ENCODE measurements around the gene DUXA. TPM values are rescaled to one million over a fixed set of nuclear protein-coding genes. Genes with fewer than 3 reads are reported as not detected.

Gene DUXA
- total RNA-seq, 4 donors from 2014 or later, result not detected

- in situ Hi-C loops (cut with MboI; ENCODE audit: low pct_ligation_motif_present in 1 of 4, low pct_unique_long_range_greater_than_20kb in 1 of 4, low sequenced_read_pairs in 3 of 4), result no loop called here
- Histone ChIP-seq H3K27me3 (peaks cover 16% of the 10 kb centered on the region), H3K9me3 (peaks cover 37 to 52% of the 10 kb centered on the region in 2 donors), H3K4me1 (no peaks in the 10 kb centered on the region), H3K4me3 (no peak overlapping the region), H3K27ac (no peak overlapping the region), H3K36me3 (no peaks in the 10 kb centered on the region)
- TF ChIP-seq EP300 (IDR thresholded peaks at IDR 0.05; ENCODE audit: low read depth) (no peak), CTCF (IDR thresholded peaks at IDR 0.05) (no peak), POLR2AphosphoS5 (IDR thresholded peaks at IDR 0.05) (no peak), POLR2A (IDR thresholded peaks at IDR 0.05) (no peak)
- intact Hi-C loops (cut with DNase I; ENCODE audit: low total_unique reads), result no loop called here
- 96 to 100% methylated on average over 1 of the region's 1 CpG for WGBS, 2 donors (ENCODE audit: low coverage in 1 of 2)
- DNase-seq, result no peak
Observed at GRCh38 chr19:57111329-57111644, 56.0 kb downstream of the DUXA start.

GRCh38 chr19:57110592-57111328 is 56.5 kb downstream of the DUXA start:
- Histone ChIP-seq H3K27ac (no peak overlapping the region), H3K27me3 (peaks cover 21% of the 10 kb centered on the region), H3K36me3 (no peaks in the 10 kb centered on the region), H3K9me3 (peaks cover 37 to 54% of the 10 kb centered on the region in 2 donors), H3K4me3 (no peak overlapping the region), H3K4me1 (no peaks in the 10 kb centered on the region)
- in situ Hi-C loops (cut with MboI; ENCODE audit: low pct_ligation_motif_present in 1 of 4, low pct_unique_long_range_greater_than_20kb in 1 of 4, low sequenced_read_pairs in 3 of 4), result no loop called here
- WGBS, 2 donors (ENCODE audit: low coverage in 1 of 2), result 84 to 88% methylated on average over 9 of the region's 9 CpGs
- TF ChIP-seq POLR2A (IDR thresholded peaks at IDR 0.05) (no peak), CTCF (IDR thresholded peaks at IDR 0.05) (no peak)
- intact Hi-C loops (cut with DNase I; ENCODE audit: low total_unique reads), result no loop called here
- DNase-seq, result no peak

- DNase-seq, result no peak
- H3K4me3 ChIP-seq, result no peak overlapping the region
- H3K4me1 ChIP-seq, result peaks cover 0 to 3% (median 0%) of the 10 kb centered on the region in 4 donors
- intact Hi-C loops (cut with DNase I; ENCODE audit: low total_unique reads), result no loop called here
- H3K36me3 ChIP-seq, result no peaks in the 10 kb centered on the region
- in situ Hi-C loops (cut with MboI; ENCODE audit: low pct_ligation_motif_present in 1 of 4, low pct_unique_long_range_greater_than_20kb in 1 of 4, low sequenced_read_pairs in 3 of 4), result no loop called here
- 44 to 57% methylated on average over 10 to 26 of the region's 42 CpGs for WGBS, 2 donors (ENCODE audit: low coverage in 1 of 2)
- H3K27ac ChIP-seq, result no peak overlapping the region
- TF ChIP-seq POLR2AphosphoS5 (IDR thresholded peaks at IDR 0.05), result no peak
- TF ChIP-seq POLR2A (IDR thresholded peaks at IDR 0.05), result no peak
- TF ChIP-seq EP300 (IDR thresholded peaks at IDR 0.05; ENCODE audit: low read depth), result no peak
- TF ChIP-seq CTCF (IDR thresholded peaks at IDR 0.05), result no peak
- H3K9me3 ChIP-seq, result peaks cover 22 to 36% of the 10 kb centered on the region in 2 donors
- H3K27me3 ChIP-seq, result peaks cover 23% of the 10 kb centered on the region
Observed at GRCh38 chr19:57106722-57107235, 60.5 kb downstream of the DUXA start.

GRCh38 chr19:57105976-57106721 is 61.1 kb downstream of the DUXA start:
- Histone ChIP-seq H3K4me1 (peaks cover 0 to 3% (median 0%) of the 10 kb centered on the region in 4 donors), H3K4me3 (no peak overlapping the region), H3K9me3 (peaks cover 16 to 29% of the 10 kb centered on the region in 2 donors), H3K36me3 (no peaks in the 10 kb centered on the region), H3K27me3 (peaks cover 23% of the 10 kb centered on the region), H3K27ac (no peak overlapping the region)
- DNase-seq, result no peak
- WGBS, 2 donors (ENCODE audit: low coverage in 1 of 2), result 64% methylated on average over 51 of the region's 57 CpGs; no CpG with 5 or more reads in 1 of the 2 donors
- in situ Hi-C loops (cut with MboI; ENCODE audit: low pct_ligation_motif_present in 1 of 4, low pct_unique_long_range_greater_than_20kb in 1 of 4, low sequenced_read_pairs in 3 of 4) (no loop called here), intact Hi-C loops (cut with DNase I; ENCODE audit: low total_unique reads) (no loop called here)
- TF ChIP-seq POLR2AphosphoS5 (IDR thresholded peaks at IDR 0.05), result no peak
- TF ChIP-seq EP300 (IDR thresholded peaks at IDR 0.05; ENCODE audit: low read depth), result no peak
- no peak for TF ChIP-seq CTCF (IDR thresholded peaks at IDR 0.05)
- TF ChIP-seq POLR2A (IDR thresholded peaks at IDR 0.05), result no peak

Data from transverse colon (tissue), 4 donors.